ENCODE measurements around the gene LRSAM1.

DNA sequence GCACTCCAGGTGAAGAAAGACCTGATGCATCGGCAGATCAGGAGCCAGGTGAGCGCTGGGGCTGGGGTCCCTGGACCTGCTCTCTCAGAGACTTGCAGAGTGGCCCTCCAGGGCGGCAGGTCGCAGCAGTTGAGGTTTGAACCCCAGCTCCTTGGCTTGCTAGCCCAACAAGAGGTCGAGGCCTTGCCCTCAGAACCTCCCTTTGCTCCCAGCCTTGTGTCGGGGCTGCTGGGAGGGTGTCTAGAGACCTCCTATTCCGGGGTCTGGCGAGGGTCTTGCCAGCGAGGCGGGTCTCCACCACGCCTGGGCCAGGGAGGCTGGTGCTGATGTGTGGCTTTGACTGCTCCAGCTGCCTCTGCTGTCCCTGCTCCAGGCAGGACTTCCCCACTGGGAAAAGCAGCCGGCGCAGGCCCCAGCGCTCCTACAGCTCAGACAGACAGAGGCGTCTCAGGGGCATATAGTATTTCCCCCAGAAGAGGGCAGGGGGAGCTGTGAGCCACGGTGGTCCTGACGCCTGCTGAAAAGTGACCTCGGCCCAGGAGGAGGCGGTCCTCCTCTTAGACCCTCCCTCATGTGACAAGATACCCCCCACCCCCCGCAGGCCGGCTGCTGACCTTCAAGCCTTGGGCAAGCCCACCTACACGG is 38.3 kb downstream of the LRSAM1 start:
- no peak for TF ChIP-seq POLR2AphosphoS5 (IDR thresholded peaks at IDR 0.05; ENCODE audit: borderline replicate concordance, low read depth, low read length)
- TF ChIP-seq EZH2 (IDR thresholded peaks at IDR 0.05) = no peak
- TF ChIP-seq FOXP2 (optimal IDR thresholded peaks at IDR 0.05; ENCODE audit: control extremely low read depth, extremely low read length, insufficient read depth) = no peak

Data from SK-N-MC (cell line).